SU-DHL-6 (cell line): ENCODE measurements around the gene PHYHD1.

Experiments used
- CTCF ChIP-seq: fragments of 200-600 bp; sonication (generic); IDR thresholded peaks from one replicate; pipeline ENCODE4 v1.5.1; 2017; ENCODE audit warnings: antibody characterized with exemption, mild to moderate bottlenecking, low read length, moderate library complexity; ENCODE audit not compliant: insufficient read depth, poor library complexity, severe bottlenecking
- EZH2phosphoT487 ChIP-seq: fragments of 200-600 bp; sonication (generic), shearing (Covaris generic); conservative IDR thresholded peaks from 2 replicates; pipeline ENCODE4 v1.6.1; 2018; ENCODE audit warnings: mild to moderate bottlenecking, antibody characterized with exemption, low read length, moderate library complexity, mixed read lengths

- TF ChIP-seq CTCF: no peak
- TF ChIP-seq EZH2phosphoT487: no peak
Measured at GRCh38 chr9:128983536-128983935, 62.8 kb downstream of the PHYHD1 start.
